ENCODE results near the gene PIWIL4. TPM values are rescaled to one million over a fixed set of nuclear protein-coding genes. Genes with fewer than 3 reads are reported as not detected.

Gene PIWIL4
- total RNA-seq, 1 experiment from 2014 or later = 7.7 TPM

DNA sequence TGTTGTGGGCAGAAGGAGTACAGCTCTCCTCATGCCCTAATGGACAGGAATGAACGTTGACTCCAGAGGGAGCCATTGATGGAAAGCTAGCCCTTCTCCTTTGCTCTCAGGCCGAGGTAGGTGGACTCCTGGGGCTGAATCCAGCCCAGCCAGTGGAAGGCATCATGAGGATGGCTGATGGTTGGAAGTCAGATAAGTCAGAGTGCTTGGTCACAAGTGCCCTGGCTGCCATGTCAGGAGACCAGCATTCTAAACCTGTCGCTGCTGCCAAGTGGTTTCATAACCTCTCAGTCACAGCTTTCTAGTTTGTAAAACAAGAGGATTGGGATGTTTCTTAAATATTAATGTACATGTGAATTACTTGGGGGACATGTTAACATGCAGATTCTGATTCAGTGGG, 32.3 kb downstream of the PIWIL4 start:
- Mint-ChIP-seq H3K27ac (ENCODE audit: unreplicated experiment) (no peak overlapping the region), H3K36me3 (ENCODE audit: insufficient read depth, unreplicated experiment) (peaks cover 14% of the 10 kb centered on the region), H3K4me3 (ENCODE audit: low read depth, unreplicated experiment) (no peak overlapping the region), H3K27me3 (ENCODE audit: unreplicated experiment) (no peaks in the 10 kb centered on the region), H3K4me1 (ENCODE audit: low read depth, unreplicated experiment) (peaks cover 4% of the 10 kb centered on the region), H3K9me3 (ENCODE audit: low read depth, unreplicated experiment) (peaks cover 4% of the 10 kb centered on the region)
- intact Hi-C loops (cut with micrococcal nuclease; ENCODE audit: unreplicated experiment) = no loop called here
- CTCF ChIA-PET = no interaction called here
- DNase-seq = no peak
- TF ChIP-seq, protein P1, sequence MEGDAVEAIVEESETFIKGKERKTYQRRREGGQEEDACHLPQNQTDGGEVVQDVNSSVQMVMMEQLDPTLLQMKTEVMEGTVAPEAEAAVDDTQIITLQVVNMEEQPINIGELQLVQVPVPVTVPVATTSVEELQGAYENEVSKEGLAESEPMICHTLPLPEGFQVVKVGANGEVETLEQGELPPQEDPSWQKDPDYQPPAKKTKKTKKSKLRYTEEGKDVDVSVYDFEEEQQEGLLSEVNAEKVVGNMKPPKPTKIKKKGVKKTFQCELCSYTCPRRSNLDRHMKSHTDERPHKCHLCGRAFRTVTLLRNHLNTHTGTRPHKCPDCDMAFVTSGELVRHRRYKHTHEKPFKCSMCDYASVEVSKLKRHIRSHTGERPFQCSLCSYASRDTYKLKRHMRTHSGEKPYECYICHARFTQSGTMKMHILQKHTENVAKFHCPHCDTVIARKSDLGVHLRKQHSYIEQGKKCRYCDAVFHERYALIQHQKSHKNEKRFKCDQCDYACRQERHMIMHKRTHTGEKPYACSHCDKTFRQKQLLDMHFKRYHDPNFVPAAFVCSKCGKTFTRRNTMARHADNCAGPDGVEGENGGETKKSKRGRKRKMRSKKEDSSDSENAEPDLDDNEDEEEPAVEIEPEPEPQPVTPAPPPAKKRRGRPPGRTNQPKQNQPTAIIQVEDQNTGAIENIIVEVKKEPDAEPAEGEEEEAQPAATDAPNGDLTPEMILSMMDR (IDR thresholded peaks at IDR 0.05; ENCODE audit: unreplicated experiment) = no peak
- BruUV-seq (replicated peaks) = no TSS peak

DNA sequence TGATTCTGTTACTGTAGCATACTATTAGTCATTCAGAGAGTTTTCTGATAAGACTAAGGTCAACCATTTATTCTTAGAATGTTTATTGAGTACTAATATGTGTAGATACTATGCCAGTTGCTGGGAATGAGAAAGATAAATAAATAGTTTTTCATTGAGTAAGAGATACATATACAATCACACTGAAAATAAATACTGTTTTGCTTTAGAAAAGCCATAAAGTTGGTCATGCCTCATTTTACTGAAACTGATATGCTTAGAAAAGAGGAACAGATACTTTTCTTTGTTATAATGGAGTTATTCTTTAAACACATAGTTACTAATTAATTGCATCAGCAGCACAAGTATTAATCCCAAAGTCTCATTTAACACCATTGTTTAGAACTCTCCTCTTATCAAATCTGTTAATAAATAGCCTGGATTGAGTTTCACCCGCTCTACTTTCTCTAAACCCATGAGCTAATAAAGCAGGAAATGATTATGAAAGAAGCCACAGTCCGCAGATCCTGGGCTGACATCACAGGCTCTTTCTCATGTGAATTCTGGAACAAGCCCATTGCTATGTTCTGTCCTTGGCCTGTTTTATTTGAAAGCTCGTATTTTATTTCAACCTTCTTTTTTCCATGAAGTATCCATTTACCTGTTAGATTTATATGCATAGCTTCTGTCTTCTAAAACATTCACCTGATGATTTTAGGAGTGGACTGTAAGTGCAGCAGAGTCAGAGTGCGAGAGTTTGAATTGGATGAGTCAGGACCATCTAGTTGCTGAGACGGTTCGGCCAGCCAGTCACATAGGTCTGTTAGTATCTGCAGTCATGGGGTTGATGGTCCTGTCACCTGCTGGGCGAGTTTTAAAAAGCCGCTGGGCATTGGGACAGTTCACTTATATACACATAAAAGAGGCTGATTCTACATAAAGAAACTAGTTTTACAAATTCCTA, 35.5 kb downstream of the PIWIL4 start:
- intact Hi-C loops (cut with micrococcal nuclease; ENCODE audit: unreplicated experiment) = loop anchor here (2.0 to 5.0 kb wide), 3 partner anchors 52 to 84 kb away; no protein-coding TSS in a partner anchor
- Mint-ChIP-seq H3K36me3 (ENCODE audit: insufficient read depth, unreplicated experiment) (peaks cover 19% of the 10 kb centered on the region), H3K4me3 (ENCODE audit: low read depth, unreplicated experiment) (peak overlapping the region; percentile 11), H3K9me3 (ENCODE audit: low read depth, unreplicated experiment) (peaks cover 4% of the 10 kb centered on the region), H3K4me1 (ENCODE audit: low read depth, unreplicated experiment) (peaks cover 20% of the 10 kb centered on the region), H3K27ac (ENCODE audit: unreplicated experiment) (peak overlapping the region; percentile 95), H3K27me3 (ENCODE audit: unreplicated experiment) (no peaks in the 10 kb centered on the region)
- TF ChIP-seq, protein P1 (IDR thresholded peaks at IDR 0.05; ENCODE audit: unreplicated experiment) = no peak
- peak; percentile 63 for DNase-seq
- CTCF ChIA-PET = interaction anchor here (0.5 to 1.4 kb wide), 7 partner anchors 16 to 206 kb away, joined by 3 to 5 read pairs (median 3); no protein-coding TSS in a partner anchor
- BruUV-seq (replicated peaks) = TSS peak; percentile 76

DNA sequence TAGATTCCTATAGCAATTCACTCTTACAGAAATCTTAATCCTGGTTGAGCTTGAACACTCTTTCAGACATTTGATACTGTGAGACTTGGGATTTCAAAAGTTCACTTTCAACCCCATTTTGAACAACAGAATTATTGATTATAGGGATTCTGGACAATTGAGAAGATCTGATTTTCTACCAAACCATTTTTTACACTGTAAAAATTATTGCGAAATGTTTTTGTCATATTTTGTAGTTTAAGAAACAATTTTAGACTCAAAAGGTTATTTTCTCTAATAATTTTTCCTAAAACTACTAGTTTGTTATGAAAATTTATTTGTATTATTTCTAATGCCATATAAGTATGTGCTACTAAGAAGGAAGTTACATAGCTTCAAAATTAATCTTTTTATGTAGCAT, 36.4 kb downstream of the PIWIL4 start:
- CTCF ChIA-PET = interaction anchor here (1.4 kb wide), 1 partner anchor 92 kb away, joined by 3 read pairs; no protein-coding TSS in a partner anchor
- Mint-ChIP-seq H3K9me3 (ENCODE audit: low read depth, unreplicated experiment) (peaks cover 4% of the 10 kb centered on the region), H3K36me3 (ENCODE audit: insufficient read depth, unreplicated experiment) (peaks cover 19% of the 10 kb centered on the region), H3K27ac (ENCODE audit: unreplicated experiment) (peak overlapping the region; percentile 95), H3K27me3 (ENCODE audit: unreplicated experiment) (no peaks in the 10 kb centered on the region), H3K4me3 (ENCODE audit: low read depth, unreplicated experiment) (no peak overlapping the region), H3K4me1 (ENCODE audit: low read depth, unreplicated experiment) (peaks cover 20% of the 10 kb centered on the region)
- BruUV-seq (replicated peaks) = no TSS peak
- DNase-seq = no peak
- intact Hi-C loops (cut with micrococcal nuclease; ENCODE audit: unreplicated experiment) = loop anchor here (2.0 to 5.0 kb wide), 3 partner anchors 53 to 85 kb away; no protein-coding TSS in a partner anchor
- TF ChIP-seq, protein P1 (IDR thresholded peaks at IDR 0.05; ENCODE audit: unreplicated experiment) = no peak

DNA sequence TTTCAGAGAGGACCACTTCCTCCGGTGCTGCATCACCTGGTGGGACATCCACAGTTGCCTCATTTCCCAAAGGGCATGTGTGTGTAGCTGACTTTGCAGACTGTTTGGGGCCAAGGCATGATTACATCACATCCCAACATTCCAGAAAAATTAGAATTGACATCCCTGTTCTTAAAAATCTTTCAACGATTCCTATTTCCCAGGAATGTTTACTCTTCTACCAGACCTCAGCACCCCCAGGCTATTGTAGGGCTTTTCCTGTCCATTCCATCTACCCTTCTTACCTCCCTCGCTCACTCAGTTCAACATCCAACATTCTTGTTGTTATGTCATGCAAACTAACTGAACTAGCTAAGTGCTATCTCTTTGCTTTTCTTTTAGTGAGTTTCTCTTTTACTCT, 37.3 kb downstream of the PIWIL4 start:
- Mint-ChIP-seq H3K36me3 (ENCODE audit: insufficient read depth, unreplicated experiment) (peaks cover 19% of the 10 kb centered on the region), H3K27me3 (ENCODE audit: unreplicated experiment) (no peaks in the 10 kb centered on the region), H3K4me3 (ENCODE audit: low read depth, unreplicated experiment) (peak overlapping the region; percentile 19), H3K4me1 (ENCODE audit: low read depth, unreplicated experiment) (peaks cover 20% of the 10 kb centered on the region), H3K9me3 (ENCODE audit: low read depth, unreplicated experiment) (peaks cover 4% of the 10 kb centered on the region), H3K27ac (ENCODE audit: unreplicated experiment) (peak overlapping the region; percentile 95)
- BruUV-seq (replicated peaks) = no TSS peak
- CTCF ChIA-PET = no interaction called here
- no peak for DNase-seq
- intact Hi-C loops (cut with micrococcal nuclease; ENCODE audit: unreplicated experiment) = loop anchor here (5.0 kb wide), 1 partner anchor 67 kb away; no protein-coding TSS in a partner anchor
- TF ChIP-seq, protein P1 (IDR thresholded peaks at IDR 0.05; ENCODE audit: unreplicated experiment) = no peak

Data from Calu3 (cell line).